MM.1S (cell line): ENCODE measurements around the gene ACIN1.

Source experiments
- EZH2 ChIP-seq: fragments of 300-600 bp; sonication (generic); optimal IDR thresholded peaks from 2 replicates; pipeline ENCODE3; 2017; ENCODE audit warnings: low read depth, mild to moderate bottlenecking, antibody characterized with exemption, low read length, mixed read lengths
- TF ChIP-seq, protein P1 (sequence below): fragments of 300-600 bp; sonication (generic); IDR thresholded peaks from 2 replicates; pipeline ENCODE4 v1.5.1; 2016; ENCODE audit warnings: antibody characterized with exemption, low read length, mixed read lengths

DNA sequence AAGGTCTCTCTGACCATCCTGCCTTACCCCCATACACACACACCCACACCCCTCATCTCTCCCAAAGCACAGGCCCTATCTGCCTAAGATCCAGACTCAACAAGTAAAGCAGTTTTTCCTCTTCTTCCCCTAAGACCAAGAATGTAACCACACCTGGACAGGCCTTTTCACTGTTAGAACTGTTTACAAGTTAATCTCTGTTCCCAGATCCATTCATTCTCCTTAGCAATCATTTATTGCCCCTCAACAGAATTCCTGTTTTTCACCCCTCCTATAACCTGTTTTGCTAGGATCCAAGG lies 11.8 kb upstream of the ACIN1 start:
- TF ChIP-seq, protein P1, sequence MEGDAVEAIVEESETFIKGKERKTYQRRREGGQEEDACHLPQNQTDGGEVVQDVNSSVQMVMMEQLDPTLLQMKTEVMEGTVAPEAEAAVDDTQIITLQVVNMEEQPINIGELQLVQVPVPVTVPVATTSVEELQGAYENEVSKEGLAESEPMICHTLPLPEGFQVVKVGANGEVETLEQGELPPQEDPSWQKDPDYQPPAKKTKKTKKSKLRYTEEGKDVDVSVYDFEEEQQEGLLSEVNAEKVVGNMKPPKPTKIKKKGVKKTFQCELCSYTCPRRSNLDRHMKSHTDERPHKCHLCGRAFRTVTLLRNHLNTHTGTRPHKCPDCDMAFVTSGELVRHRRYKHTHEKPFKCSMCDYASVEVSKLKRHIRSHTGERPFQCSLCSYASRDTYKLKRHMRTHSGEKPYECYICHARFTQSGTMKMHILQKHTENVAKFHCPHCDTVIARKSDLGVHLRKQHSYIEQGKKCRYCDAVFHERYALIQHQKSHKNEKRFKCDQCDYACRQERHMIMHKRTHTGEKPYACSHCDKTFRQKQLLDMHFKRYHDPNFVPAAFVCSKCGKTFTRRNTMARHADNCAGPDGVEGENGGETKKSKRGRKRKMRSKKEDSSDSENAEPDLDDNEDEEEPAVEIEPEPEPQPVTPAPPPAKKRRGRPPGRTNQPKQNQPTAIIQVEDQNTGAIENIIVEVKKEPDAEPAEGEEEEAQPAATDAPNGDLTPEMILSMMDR, result no peak
- no peak for TF ChIP-seq EZH2
